Measurements from ENCODE around the gene GRID1. TPM values are rescaled to one million over a fixed set of nuclear protein-coding genes. Genes with fewer than 3 reads are reported as not detected.

The GRID1 gene
- total and polyA plus RNA-seq, 10 donors: 0.06 to 0.42 (median 0.15) TPM; not detected in 4

DNA sequence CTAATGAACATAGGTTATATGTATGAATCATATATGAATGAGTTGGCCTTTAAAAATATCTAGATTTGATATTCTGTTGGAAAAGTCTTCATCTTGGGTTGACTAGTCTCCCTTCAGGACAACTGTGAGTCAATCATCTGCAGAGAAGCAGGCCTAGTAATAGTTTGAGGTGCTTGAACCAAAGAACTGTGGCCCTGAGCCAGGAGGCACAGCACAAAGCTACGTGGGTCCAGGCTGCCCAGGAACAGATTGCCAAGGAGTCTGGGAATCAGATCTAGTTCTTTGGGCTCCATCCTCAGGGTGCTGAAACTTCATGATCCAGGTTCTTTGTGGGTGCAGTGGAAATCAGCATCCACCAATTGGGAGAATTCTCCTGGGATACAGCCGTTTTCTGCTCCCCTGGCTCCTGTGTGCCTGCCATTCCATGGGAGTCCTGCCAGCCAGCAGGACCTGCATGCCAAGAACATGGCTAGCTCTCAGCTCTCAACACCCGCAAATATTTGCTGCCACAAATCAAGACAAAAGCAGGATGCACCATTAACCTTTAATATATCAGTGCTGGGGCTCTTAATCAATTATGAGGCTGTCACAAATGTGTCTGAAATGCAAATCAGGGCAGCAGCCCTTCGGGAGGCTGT lies 709.0 kb downstream of the GRID1 start:
- TF ChIP-seq POLR2AphosphoS5 (IDR thresholded peaks at IDR 0.05) (no peak), POLR2A (IDR thresholded peaks at IDR 0.05) (no peak)
- TF ChIP-seq, protein P1, sequence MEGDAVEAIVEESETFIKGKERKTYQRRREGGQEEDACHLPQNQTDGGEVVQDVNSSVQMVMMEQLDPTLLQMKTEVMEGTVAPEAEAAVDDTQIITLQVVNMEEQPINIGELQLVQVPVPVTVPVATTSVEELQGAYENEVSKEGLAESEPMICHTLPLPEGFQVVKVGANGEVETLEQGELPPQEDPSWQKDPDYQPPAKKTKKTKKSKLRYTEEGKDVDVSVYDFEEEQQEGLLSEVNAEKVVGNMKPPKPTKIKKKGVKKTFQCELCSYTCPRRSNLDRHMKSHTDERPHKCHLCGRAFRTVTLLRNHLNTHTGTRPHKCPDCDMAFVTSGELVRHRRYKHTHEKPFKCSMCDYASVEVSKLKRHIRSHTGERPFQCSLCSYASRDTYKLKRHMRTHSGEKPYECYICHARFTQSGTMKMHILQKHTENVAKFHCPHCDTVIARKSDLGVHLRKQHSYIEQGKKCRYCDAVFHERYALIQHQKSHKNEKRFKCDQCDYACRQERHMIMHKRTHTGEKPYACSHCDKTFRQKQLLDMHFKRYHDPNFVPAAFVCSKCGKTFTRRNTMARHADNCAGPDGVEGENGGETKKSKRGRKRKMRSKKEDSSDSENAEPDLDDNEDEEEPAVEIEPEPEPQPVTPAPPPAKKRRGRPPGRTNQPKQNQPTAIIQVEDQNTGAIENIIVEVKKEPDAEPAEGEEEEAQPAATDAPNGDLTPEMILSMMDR (IDR thresholded peaks at IDR 0.05 in 8 of 11, conservative IDR thresholded peaks at IDR 0.05 in 3 of 11): no peak
- 47 to 68% (median 56%) methylated on average over 4 of the region's 4 CpGs for WGBS, 5 donors
- Histone ChIP-seq H3K27ac (no peak overlapping the region), H3K36me3 (no peaks in the 10 kb centered on the region), H3K4me1 (no peaks in the 10 kb centered on the region), H3K9me3 (no peaks in the 10 kb centered on the region), H3K4me3 (no peak overlapping the region), H3K27me3 (replicated peaks in 1 of 7) (peaks cover 0 to 5% (median 0%) of the 10 kb centered on the region in 7 donors)
- no peak for DNase-seq
- intact Hi-C loops (cut with DNase I; ENCODE audit: low total_unique reads): no loop called here

DNA sequence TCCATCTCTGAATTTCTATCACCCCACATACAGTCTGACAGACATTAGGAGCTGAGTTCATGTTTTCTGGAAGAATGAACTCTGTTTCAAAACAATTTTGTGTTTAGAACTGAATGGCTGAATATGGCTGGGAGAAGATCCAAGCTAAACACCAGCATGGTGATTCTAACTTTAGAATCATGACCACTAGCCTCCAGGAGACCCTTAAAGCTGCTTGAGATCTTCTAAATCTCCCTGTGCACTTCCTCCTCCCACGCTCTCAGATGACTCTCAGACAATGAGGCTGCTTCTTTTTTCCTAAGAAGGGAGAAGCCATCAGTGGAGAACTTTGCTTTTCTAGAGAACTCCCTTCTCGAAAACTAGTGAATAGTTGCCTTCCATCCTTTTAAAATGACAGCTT lies 711.2 kb downstream of the GRID1 start:
- 61 to 68% (median 63%) methylated on average over 2 of the region's 2 CpGs for WGBS, 5 donors
- DNase-seq: no peak
- H3K9me3 ChIP-seq: no peaks in the 10 kb centered on the region
- H3K4me1 ChIP-seq: no peaks in the 10 kb centered on the region
- peaks cover 0 to 5% (median 0%) of the 10 kb centered on the region in 7 donors for H3K27me3 ChIP-seq (replicated peaks in 1 of 7)
- intact Hi-C loops (cut with DNase I; ENCODE audit: low total_unique reads): no loop called here
- TF ChIP-seq POLR2AphosphoS5 (IDR thresholded peaks at IDR 0.05) (no peak), POLR2A (IDR thresholded peaks at IDR 0.05) (no peak)
- TF ChIP-seq, protein P1 (IDR thresholded peaks at IDR 0.05 in 8 of 11, conservative IDR thresholded peaks at IDR 0.05 in 3 of 11): no peak
- H3K27ac ChIP-seq: no peak overlapping the region
- H3K36me3 ChIP-seq: no peaks in the 10 kb centered on the region
- H3K4me3 ChIP-seq: no peak overlapping the region

DNA sequence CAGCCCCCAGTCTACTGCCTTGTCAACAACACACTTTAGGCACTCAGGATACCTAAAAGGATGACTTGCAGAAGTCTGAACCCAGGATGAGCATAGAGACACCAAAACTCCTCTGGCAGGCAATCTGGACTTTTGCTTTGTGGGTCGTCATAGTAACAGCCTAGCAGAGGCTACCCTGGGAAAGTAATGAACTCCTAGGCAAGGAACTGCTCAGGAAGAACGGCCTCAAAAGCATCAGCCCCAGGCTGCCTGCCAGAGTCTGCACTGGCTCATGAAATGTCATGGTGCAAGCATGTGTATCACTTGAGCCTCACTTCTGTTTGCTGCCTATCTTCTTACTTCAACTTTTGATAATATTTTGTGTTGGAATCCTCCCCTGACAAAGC lies 715.1 kb downstream of the GRID1 start:
- H3K27ac ChIP-seq: no peak overlapping the region
- WGBS, 5 donors: 72 to 87% (median 84%) methylated on average over 2 of the region's 2 CpGs
- TF ChIP-seq, protein P1 (IDR thresholded peaks at IDR 0.05 in 8 of 11, conservative IDR thresholded peaks at IDR 0.05 in 3 of 11): no peak
- no peak for TF ChIP-seq POLR2AphosphoS5 (IDR thresholded peaks at IDR 0.05)
- TF ChIP-seq POLR2A (IDR thresholded peaks at IDR 0.05): no peak

DNA sequence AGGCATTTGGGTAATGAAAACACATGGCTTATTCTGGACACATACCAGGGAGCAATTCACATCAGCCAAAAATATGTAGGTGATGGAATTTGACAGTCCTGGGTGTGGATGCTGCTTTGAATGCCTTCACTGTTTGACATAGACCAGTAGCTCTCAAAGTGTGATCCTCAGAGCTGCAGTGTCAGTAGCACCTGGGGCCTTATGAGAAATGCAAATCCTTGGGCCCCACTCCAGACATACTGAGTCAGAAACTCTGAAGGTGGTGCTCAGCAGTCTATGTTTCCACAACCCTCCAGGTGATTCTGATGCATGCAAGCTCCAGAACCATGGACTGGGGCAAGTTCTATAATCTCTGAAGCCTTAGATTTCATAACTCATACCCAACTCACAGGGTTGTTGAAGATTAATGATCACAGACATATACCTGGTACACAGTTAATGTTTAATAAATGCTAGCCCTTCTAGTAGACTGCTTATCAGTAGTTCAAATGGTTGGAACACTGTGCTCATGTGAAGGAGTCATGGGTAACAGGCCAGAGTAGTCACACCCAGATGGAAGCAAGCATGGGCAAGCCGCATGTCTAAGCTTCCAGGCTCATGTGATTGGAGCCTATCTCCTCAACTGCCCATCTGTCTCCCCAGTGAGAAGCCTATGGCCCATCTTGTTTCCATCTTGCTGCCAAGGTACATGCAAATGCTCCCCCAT lies 715.7 kb downstream of the GRID1 start:
- WGBS, 5 donors: 63 to 96% (median 79%) methylated on average over 1 of the region's 1 CpG
- Histone ChIP-seq H3K27ac (no peak overlapping the region), H3K9me3 (no peaks in the 10 kb centered on the region), H3K4me3 (no peak overlapping the region), H3K27me3 (replicated peaks in 1 of 7) (no peaks in the 10 kb centered on the region), H3K36me3 (no peaks in the 10 kb centered on the region), H3K4me1 (no peaks in the 10 kb centered on the region)
- intact Hi-C loops (cut with DNase I; ENCODE audit: low total_unique reads): no loop called here
- TF ChIP-seq POLR2AphosphoS5 (IDR thresholded peaks at IDR 0.05) (no peak), POLR2A (IDR thresholded peaks at IDR 0.05) (no peak)
- TF ChIP-seq, protein P1 (IDR thresholded peaks at IDR 0.05 in 8 of 11, conservative IDR thresholded peaks at IDR 0.05 in 3 of 11): no peak
- DNase-seq: no peak

More for the DNA sequence above, 715.1 kb downstream of the GRID1 start:
- no peaks in the 10 kb centered on the region for H3K27me3 ChIP-seq (replicated peaks in 1 of 7)
- H3K36me3 ChIP-seq: no peaks in the 10 kb centered on the region
- no peaks in the 10 kb centered on the region for H3K9me3 ChIP-seq
- H3K4me1 ChIP-seq: no peaks in the 10 kb centered on the region
- intact Hi-C loops (cut with DNase I; ENCODE audit: low total_unique reads): no loop called here
- H3K4me3 ChIP-seq: no peak overlapping the region
- no peak for DNase-seq
